ENCODE results near the gene WNK3.

- TF ChIP-seq CTCF (IDR thresholded peaks at IDR 0.05; ENCODE audit: extremely low read depth in 1 of 2, insufficient read depth in 1 of 2, low read depth in 1 of 2, low read length in 2 of 2) (no peak), EZH2 (IDR thresholded peaks at IDR 0.05; ENCODE audit: borderline replicate concordance, low read depth, low read length, severe bottlenecking) (no peak), POLR2AphosphoS5 (IDR thresholded peaks at IDR 0.05; ENCODE audit: insufficient read depth, low read depth, low read length) (no peak), POLR2A (IDR thresholded peaks at IDR 0.05; ENCODE audit: low read depth, low read length) (no peak), MAX (IDR thresholded peaks at IDR 0.05; ENCODE audit: insufficient read depth, insufficient read length) (no peak), MYC (IDR thresholded peaks at IDR 0.05; ENCODE audit: low read depth, low read length) (no peak), FOS (IDR thresholded peaks at IDR 0.05; ENCODE audit: borderline replicate concordance, insufficient read depth, low read length) (no peak), GATA2 (IDR thresholded peaks at IDR 0.05; ENCODE audit: insufficient read depth, insufficient read length, low read depth, low read length) (no peak)
These were observed 200.3 kb downstream of the WNK3 start for GRCh38 chrX:54157561-54157960.
